ENCODE data around the gene DLX5.

Gene DLX5

GRCh38 chr7:96989859-96990317 is 34.7 kb downstream of the DLX5 start:
- no peak for DNase-seq

GRCh38 chr7:96989241-96989858 is 35.3 kb downstream of the DLX5 start:
- no peak for DNase-seq

GRCh38 chr7:96987719-96988118 is 36.9 kb downstream of the DLX5 start:
- DNase-seq, result no peak

- no peak for DNase-seq
Measured at GRCh38 chr7:96986901-96987300, 37.7 kb downstream of the DLX5 start.

- DNase-seq, result no peak
Measured at GRCh38 chr7:96985992-96986391, 38.6 kb downstream of the DLX5 start.

DNA sequence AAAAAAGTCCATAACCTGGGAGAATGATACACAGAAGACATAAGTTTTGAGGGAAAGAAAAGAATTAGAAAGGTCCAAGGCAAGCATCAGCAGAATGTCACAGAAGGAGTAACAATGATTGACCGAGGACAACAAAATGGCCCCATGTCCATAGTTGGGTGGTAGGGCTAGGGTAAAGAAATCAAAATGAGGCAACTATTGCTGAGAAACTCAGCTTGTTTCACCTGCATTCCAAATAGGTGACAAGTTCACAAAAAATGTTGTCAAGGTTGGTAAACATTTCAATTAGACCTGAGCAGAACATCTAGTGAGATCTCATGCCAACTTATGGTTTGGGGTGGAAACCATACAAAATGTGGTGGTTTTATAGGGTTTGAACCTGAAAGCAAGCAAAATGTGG is 42.0 kb downstream of the DLX5 start:
- DNase-seq, result no peak

DNA sequence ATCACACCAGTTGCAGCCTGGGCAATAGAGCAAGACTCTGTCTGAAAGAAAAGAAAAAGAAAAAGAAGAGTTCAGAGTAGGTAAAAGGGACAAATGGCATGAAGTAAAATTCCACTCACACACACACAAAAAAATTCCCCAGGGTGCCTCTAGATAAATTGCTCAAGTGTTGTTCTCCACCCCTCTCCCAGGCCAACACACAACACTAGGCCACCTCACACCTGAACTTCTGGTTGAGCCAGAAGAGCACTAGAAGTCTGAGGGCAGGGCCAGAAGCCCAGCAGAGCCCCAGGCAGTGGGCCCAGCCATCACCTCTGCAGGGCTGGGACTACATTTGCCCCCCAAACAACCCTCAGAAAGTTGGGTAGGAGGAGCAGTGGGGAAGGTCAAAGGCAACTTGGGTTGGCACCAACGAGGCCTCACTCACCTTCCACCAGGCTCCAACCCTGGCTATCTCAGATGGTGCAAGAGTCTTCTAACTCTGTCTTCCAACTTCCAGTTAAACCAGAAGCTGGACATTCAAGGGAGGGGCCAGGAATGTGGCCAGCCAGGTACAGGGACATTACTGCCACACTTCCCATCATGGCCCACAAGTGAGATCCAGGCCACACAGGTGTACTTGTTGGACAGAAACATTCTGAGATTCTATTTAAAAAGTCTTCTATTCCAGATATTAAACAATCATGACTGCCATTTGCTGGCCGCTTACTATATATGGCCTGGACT is 44.9 kb downstream of the DLX5 start:
- no peak for DNase-seq

DNA sequence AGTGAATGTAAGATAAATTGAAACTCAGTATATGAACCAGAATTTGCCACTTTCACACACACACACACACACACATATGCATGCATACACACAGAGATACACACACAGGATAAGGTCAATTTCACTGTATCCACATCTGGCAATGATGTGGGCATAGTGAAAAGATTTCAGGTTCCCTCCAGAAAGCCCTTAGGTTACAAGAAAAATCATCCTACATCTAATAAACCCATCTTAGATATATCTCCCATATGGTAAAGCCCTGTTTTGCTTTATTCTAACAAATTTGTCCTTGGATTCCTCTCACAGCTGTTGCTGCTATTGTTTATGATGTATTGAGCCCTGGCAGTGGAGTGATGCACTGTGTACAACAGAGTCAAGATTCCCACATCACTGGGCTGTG is 47.2 kb downstream of the DLX5 start:
- no peak for DNase-seq

- no peak for DNase-seq
Measured at GRCh38 chr7:96976106-96976505, 48.5 kb downstream of the DLX5 start.

GRCh38 chr7:96973986-96974385 is 50.6 kb downstream of the DLX5 start:
- no peak for DNase-seq

GRCh38 chr7:96970739-96971138 is 53.9 kb downstream of the DLX5 start:
- no peak for DNase-seq
